Neutrophil (primary cell): ENCODE results near the gene STK11.

Experiments used
- H3K27ac ChIP-seq: fragments of 200-600 bp; sonication (generic); 2 replicates; pipeline ENCODE4 v1.5.1; 2016; ENCODE audit warnings: mild to moderate bottlenecking, moderate library complexity
- H3K27me3 ChIP-seq: fragments of 200-600 bp; sonication (generic); 2 replicates; pipeline ENCODE4 v1.6.0; 2016; ENCODE audit warnings: mild to moderate bottlenecking
- H3K36me3 ChIP-seq: fragments of 200-600 bp; sonication (generic); 2 replicates; pipeline ENCODE4 v1.5.1; 2017
- H3K4me1 ChIP-seq, 2 experiments: fragments of 200-600 bp in 1 of 2; sonication (generic) in 1 of 2; 1 replicate in 1 of 2; 2 replicates in 1 of 2; pipeline versions ENCODE4 v1.5.1 to v1.6.1; 2013 to 2016; ENCODE audit warnings: low read depth in 1 of 2, low read length in 1 of 2, mild to moderate bottlenecking in 1 of 2, moderate library complexity in 1 of 2; ENCODE audit not compliant: control insufficient read depth in 1 of 2, insufficient read depth in 1 of 2
- H3K4me3 ChIP-seq, 2 experiments: fragments of 200-600 bp in 1 of 2; sonication (generic) in 1 of 2; 1 replicate in 1 of 2; 2 replicates in 1 of 2; pipeline ENCODE4 v1.5.1; 2013 to 2016; ENCODE audit warnings: low read depth in 1 of 2, low read length in 1 of 2, mild to moderate bottlenecking in 1 of 2, moderate library complexity in 1 of 2
- H3K9me3 ChIP-seq: fragments of 200-600 bp; sonication (generic); 2 replicates; pipeline ENCODE4 v1.5.1; 2016
- CTCF ChIP-seq: fragments of 200-600 bp; sonication (generic); IDR thresholded peaks from 2 replicates; pipeline ENCODE4 v1.5.1; 2016; ENCODE audit warnings: antibody characterized with exemption

The STK11 gene

GRCh38 chr19:1236576-1236975 lies 31.0 kb downstream of the STK11 start:
- H3K27me3 ChIP-seq = peaks cover 85% of the 10 kb centered on the region
- no peak for TF ChIP-seq CTCF
- H3K36me3 ChIP-seq = no peaks in the 10 kb centered on the region
- H3K9me3 ChIP-seq = no peaks in the 10 kb centered on the region
- no peak overlapping the region for H3K27ac ChIP-seq
- H3K4me3 ChIP-seq = no peak overlapping the region
- peaks cover 20 to 27% of the 10 kb centered on the region in 2 experiments for H3K4me1 ChIP-seq

- Histone ChIP-seq H3K4me3 (peak overlapping the region in 1 of 2 experiments; percentile 23), H3K9me3 (no peaks in the 10 kb centered on the region), H3K4me1 (peaks cover 24 to 32% of the 10 kb centered on the region in 2 experiments), H3K27me3 (peaks cover 85% of the 10 kb centered on the region), H3K27ac (no peak overlapping the region), H3K36me3 (no peaks in the 10 kb centered on the region)
- TF ChIP-seq CTCF = no peak
Measured at GRCh38 chr19:1237027-1237659, 31.6 kb downstream of the STK11 start.

GRCh38 chr19:1237754-1238368 lies 32.3 kb downstream of the STK11 start, which contains the start of gene CBARP:
CBARP (minus strand) TSS chr19:1238005; CDS start chr19:1236100, 1,905 bp downstream.
- Histone ChIP-seq H3K9me3 (no peaks in the 10 kb centered on the region), H3K36me3 (no peaks in the 10 kb centered on the region), H3K27ac (no peak within 1 kb of the TSS), H3K4me3 (peak within 1 kb of the TSS in 1 of 2 experiments; percentile 23), H3K27me3 (peaks cover 79% of the 10 kb centered on the region), H3K4me1 (peaks cover 29 to 37% of the 10 kb centered on the region in 2 experiments)
- no peak for TF ChIP-seq CTCF

GRCh38 chr19:1238369-1239303 lies 33.1 kb downstream of the STK11 start:
- no peak for TF ChIP-seq CTCF
- Histone ChIP-seq H3K27me3 (peaks cover 73% of the 10 kb centered on the region), H3K4me3 (no peak overlapping the region), H3K36me3 (no peaks in the 10 kb centered on the region), H3K27ac (no peak overlapping the region), H3K9me3 (no peaks in the 10 kb centered on the region), H3K4me1 (peaks cover 29 to 40% of the 10 kb centered on the region in 2 experiments)

- peaks cover 65% of the 10 kb centered on the region for H3K27me3 ChIP-seq
- no peaks in the 10 kb centered on the region for H3K9me3 ChIP-seq
- TF ChIP-seq CTCF = no peak
- H3K4me1 ChIP-seq = peaks cover 37 to 47% of the 10 kb centered on the region in 2 experiments
- peak overlapping the region; percentile 39 for H3K27ac ChIP-seq
- no peaks in the 10 kb centered on the region for H3K36me3 ChIP-seq
- no peak overlapping the region for H3K4me3 ChIP-seq
Measured at GRCh38 chr19:1239420-1239795, 33.8 kb downstream of the STK11 start.
